ENCODE measurements around the gene DNAAF8.
"Not testable (repeated sequence)": the region's sequence is repeated elsewhere in the genome, so short reads cannot be mapped to it uniquely, and the experiment has no call there.

The DNAAF8 gene

GRCh38 chr16:4724661-4725270 is 9.6 kb upstream of the DNAAF8 start:
- no peak for DNase-seq

GRCh38 chr16:4726616-4727015 is 7.7 kb upstream of the DNAAF8 start:
- no peak for DNase-seq

- no peak for DNase-seq
Measured at GRCh38 chr16:4728676-4729075, 5.7 kb upstream of the DNAAF8 start.

GRCh38 chr16:4729876-4730275 is 4.5 kb upstream of the DNAAF8 start:
- DNase-seq: no peak

- no peak for DNase-seq
Measured at GRCh38 chr16:4733211-4733742, 1.1 kb upstream of the DNAAF8 start.

GRCh38 chr16:4733747-4734062 is 632 bp upstream of the DNAAF8 start:
- no peak for DNase-seq

GRCh38 chr16:4734730-4735535 is 596 bp downstream of the DNAAF8 start:
- DNase-seq: peak; percentile 87

- no peak for DNase-seq
Measured at GRCh38 chr16:4736546-4736945, 2.2 kb downstream of the DNAAF8 start.

GRCh38 chr16:4737545-4737944 is 3.2 kb downstream of the DNAAF8 start:
- no peak for DNase-seq

GRCh38 chr16:4738370-4738769 is 4.0 kb downstream of the DNAAF8 start:
- not testable (repeated sequence) for DNase-seq

- DNase-seq: no peak
Measured at GRCh38 chr16:4743226-4743878, 9.0 kb downstream of the DNAAF8 start.

- DNase-seq: no peak
Measured at GRCh38 chr16:4744555-4745273, 10.4 kb downstream of the DNAAF8 start.

GRCh38 chr16:4745274-4745569 is 10.9 kb downstream of the DNAAF8 start:
- DNase-seq: no peak

- no peak for DNase-seq
Measured at GRCh38 chr16:4746215-4746614, 11.9 kb downstream of the DNAAF8 start.

GRCh38 chr16:4746991-4747574 is 12.7 kb downstream of the DNAAF8 start:
- no peak for DNase-seq

- DNase-seq: no peak
Measured at GRCh38 chr16:4747906-4748681, 13.8 kb downstream of the DNAAF8 start.

- no peak for DNase-seq
Measured at GRCh38 chr16:4748682-4749411, 14.5 kb downstream of the DNAAF8 start.

- no peak for DNase-seq
Measured at GRCh38 chr16:4749700-4750257, 15.4 kb downstream of the DNAAF8 start.

GRCh38 chr16:4750896-4751295 is 16.6 kb downstream of the DNAAF8 start:
- DNase-seq: no peak

- DNase-seq: no peak
Measured at GRCh38 chr16:4752351-4753100, 18.2 kb downstream of the DNAAF8 start.

- DNase-seq: no peak
Measured at GRCh38 chr16:4753227-4753626, 18.9 kb downstream of the DNAAF8 start.
